DMS 273 (cell line): ENCODE measurements around the gene SEMA3F.
A peak's percentile ranks its signal among the peaks of the same experiment; 100 is the strongest.

Source experiments
- DNase-seq: peaks from one replicate; lab custom pipeline; 2025; ENCODE audit not compliant: unreplicated experiment; lab: John Stamatoyannopoulos, UW

SEMA3F gene

GRCh38 chr3:50229490-50229889, 74.4 kb downstream of the SEMA3F start:
- no peak for DNase-seq

GRCh38 chr3:50230104-50230793, 75.1 kb downstream of the SEMA3F start:
- no peak for DNase-seq

- DNase-seq = no peak
These were observed 75.6 kb downstream of the SEMA3F start for GRCh38 chr3:50230794-50231125.

GRCh38 chr3:50231581-50231980, 76.5 kb downstream of the SEMA3F start:
- DNase-seq = no peak

GRCh38 chr3:50232303-50232702, 77.2 kb downstream of the SEMA3F start:
- no peak for DNase-seq

- peak; percentile 30 for DNase-seq
These were observed 78.1 kb downstream of the SEMA3F start for GRCh38 chr3:50233176-50233575.

GRCh38 chr3:50235716-50236483, 80.8 kb downstream of the SEMA3F start, which contains the start of gene GNAI2:
Gene GNAI2 (plus strand): TSS chr3:50236204. CDS start chr3:50236336, 132 bp downstream.
- DNase-seq = peak; percentile 98

- DNase-seq = no peak
These were observed 81.5 kb downstream of the SEMA3F start for GRCh38 chr3:50236484-50237132.

GRCh38 chr3:50237133-50237651, 82.1 kb downstream of the SEMA3F start:
- DNase-seq = peak; percentile 24

- peak; percentile 65 for DNase-seq
These were observed 82.8 kb downstream of the SEMA3F start for GRCh38 chr3:50237754-50238548.

GRCh38 chr3:50238549-50239026, 83.5 kb downstream of the SEMA3F start:
- peak; percentile 74 for DNase-seq
